ENCODE measurements around the gene EHMT1.

GRCh38 chr9:137727716-137728115 lies 108.9 kb downstream of the EHMT1 start:
- TF ChIP-seq CTCF (conservative IDR thresholded peaks at IDR 0.05; ENCODE audit: low read length), result no peak
- no peak for TF ChIP-seq EZH2phosphoT487 (IDR thresholded peaks at IDR 0.05; ENCODE audit: borderline replicate concordance)

Data from Loucy (cell line).